DOHH2 (cell line): ENCODE data around the gene TRMT2A.
A peak's percentile ranks its signal among the peaks of the same experiment; 100 is the strongest.

ENCODE experiments used
- H3F3A ChIP-seq: fragments of 200-600 bp; sonication (generic), shearing (Covaris generic); 2 replicates; pipeline ENCODE4 v1.6.0; 2016; ENCODE audit warnings: antibody characterized with exemption, mild to moderate bottlenecking; ENCODE audit not compliant: control insufficient read depth, insufficient read depth
- H3K27ac ChIP-seq: fragments of 200-600 bp; sonication (generic); 2 replicates; pipeline ENCODE4 v1.5.1; 2014; ENCODE audit warnings: low read depth, mild to moderate bottlenecking, low read length, moderate library complexity
- H3K27me3 ChIP-seq: fragments of 200-600 bp; sonication (generic); 2 replicates; pipeline ENCODE4 v1.6.1; 2014; ENCODE audit warnings: mild to moderate bottlenecking, low read length, mixed read lengths; ENCODE audit not compliant: control insufficient read depth
- H3K36me3 ChIP-seq: fragments of 200-600 bp; sonication (generic); 2 replicates; pipeline ENCODE4 v1.6.1; 2014; ENCODE audit warnings: mild to moderate bottlenecking, low read length, moderate library complexity, mixed read lengths; ENCODE audit not compliant: control insufficient read depth
- H3K4me1 ChIP-seq: fragments of 200-600 bp; sonication (generic); 2 replicates; pipeline ENCODE4 v1.6.1; 2014; ENCODE audit warnings: mild to moderate bottlenecking, low read length, mixed read lengths; ENCODE audit not compliant: control insufficient read depth
- H3K4me2 ChIP-seq: fragments of 200-600 bp; sonication (generic); 2 replicates; pipeline ENCODE4 v1.6.0; 2014; ENCODE audit warnings: mild to moderate bottlenecking, low read length, moderate library complexity
- H3K4me3 ChIP-seq: fragments of 200-600 bp; sonication (generic); 2 replicates; pipeline ENCODE4 v1.5.1; 2014; ENCODE audit warnings: mild to moderate bottlenecking, low read length, mixed read lengths
- H3K79me2 ChIP-seq: fragments of 200-600 bp; sonication (generic); 2 replicates; pipeline ENCODE4 v1.6.1; 2014; ENCODE audit warnings: mild to moderate bottlenecking, low read length, mixed read lengths; ENCODE audit not compliant: control insufficient read depth
- H3K9me2 ChIP-seq: fragments of 200-600 bp; sonication (generic); replicated peaks from 2 replicates; pipeline ENCODE4 v1.6.1; 2014; ENCODE audit warnings: mild to moderate bottlenecking, low read length, mixed read lengths; ENCODE audit not compliant: control insufficient read depth
- H3K9me3 ChIP-seq: fragments of 200-600 bp; sonication (generic); 2 replicates; pipeline ENCODE4 v1.6.1; 2014; ENCODE audit warnings: antibody characterized with exemption, low read length, mixed read lengths; ENCODE audit not compliant: control insufficient read depth, insufficient read depth
- H4K20me1 ChIP-seq: fragments of 200-600 bp; sonication (generic); 2 replicates; pipeline ENCODE4 v1.6.0; 2014; ENCODE audit warnings: low read depth, mild to moderate bottlenecking, antibody characterized with exemption, low read length, moderate library complexity; ENCODE audit not compliant: control insufficient read depth, insufficient read depth
- EZH2phosphoT487 ChIP-seq: fragments of 200-600 bp; sonication (generic); IDR thresholded peaks from 2 replicates; pipeline ENCODE4 v1.6.1; 2017; ENCODE audit warnings: borderline replicate concordance, mild to moderate bottlenecking, antibody characterized with exemption, low read length, moderate library complexity, mixed read lengths
- TF ChIP-seq, protein P1 (sequence below): fragments of 200-600 bp; sonication (generic); IDR thresholded peaks from one replicate; pipeline ENCODE4 v1.5.1; 2014; ENCODE audit warnings: antibody characterized with exemption, mild to moderate bottlenecking, low read depth, low read length; ENCODE audit not compliant: poor library complexity, severe bottlenecking

TRMT2A gene

DNA sequence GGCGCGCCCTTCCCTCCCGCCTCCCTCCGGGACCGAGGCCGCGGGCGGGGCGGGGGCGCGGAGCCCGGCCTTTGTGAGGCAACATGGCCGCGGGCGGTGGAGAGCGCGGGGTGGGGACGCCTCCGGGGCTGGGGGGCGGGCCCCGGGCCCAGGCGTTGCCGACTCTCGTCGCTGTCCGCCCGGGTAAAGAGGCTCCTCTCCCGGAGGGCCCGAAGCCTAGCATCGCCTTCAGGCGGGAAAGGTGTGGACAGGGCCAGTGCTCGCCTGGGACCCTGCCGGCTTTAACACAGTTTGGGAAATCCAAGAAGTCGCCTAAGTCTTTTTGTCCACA is 36.6 kb downstream of the TRMT2A start:
- no peaks in the 10 kb centered on the region for H3K27me3 ChIP-seq
- peaks cover 38% of the 10 kb centered on the region for H3K4me1 ChIP-seq

DNA sequence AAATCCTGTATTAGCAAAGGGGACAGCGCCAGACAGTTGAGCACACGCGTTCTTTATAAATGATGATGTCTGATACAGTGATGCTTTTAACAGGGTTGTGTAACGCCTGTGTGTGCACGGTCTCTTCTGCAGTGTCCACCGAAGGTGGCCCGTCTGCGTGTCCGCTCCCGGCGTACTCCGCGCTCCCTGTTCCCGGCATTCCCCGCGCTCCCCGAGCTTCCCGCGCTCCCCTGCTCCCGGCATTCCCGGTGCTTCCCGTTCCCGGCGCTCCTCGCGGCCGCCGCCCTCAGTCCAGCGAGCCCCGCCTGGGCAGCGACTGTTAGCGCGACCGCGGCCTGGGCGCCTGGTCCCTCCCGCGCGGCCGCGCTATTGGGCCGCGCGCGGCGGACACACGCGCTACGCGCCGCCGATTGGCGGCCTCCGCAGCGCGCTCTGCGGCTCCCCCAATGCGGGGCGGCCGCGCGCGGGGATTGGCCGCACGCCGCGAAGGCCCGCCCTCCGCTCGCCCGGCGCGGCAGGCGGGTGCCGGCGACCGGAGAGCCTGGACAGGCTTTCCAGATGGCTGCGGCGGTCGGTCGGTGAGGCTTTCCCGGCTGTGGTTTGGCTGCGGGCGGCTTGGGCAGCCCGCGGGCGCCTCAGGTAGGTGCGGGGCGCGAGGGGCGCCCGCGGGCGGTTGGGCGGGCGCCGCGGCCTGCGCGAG is 37.1 kb downstream of the TRMT2A start, which contains the start of gene DGCR8:
DGCR8 (plus strand) TSS at position 497 of the 700 bp plus-strand sequence. CDS start 5,723 bp downstream, outside the sequence.
- no peaks in the 10 kb centered on the region for H3K9me2 ChIP-seq
- H3K27me3 ChIP-seq = no peaks in the 10 kb centered on the region
- H3K79me2 ChIP-seq = peaks cover 51% of the 10 kb centered on the region
- peaks cover 35% of the 10 kb centered on the region for H3K4me1 ChIP-seq
- no peaks in the 10 kb centered on the region for H3K9me3 ChIP-seq
- H3K4me2 ChIP-seq = peak within 1 kb of the TSS; percentile 91
- peaks cover 30% of the 10 kb centered on the region for H3K36me3 ChIP-seq
- TF ChIP-seq, protein P1, sequence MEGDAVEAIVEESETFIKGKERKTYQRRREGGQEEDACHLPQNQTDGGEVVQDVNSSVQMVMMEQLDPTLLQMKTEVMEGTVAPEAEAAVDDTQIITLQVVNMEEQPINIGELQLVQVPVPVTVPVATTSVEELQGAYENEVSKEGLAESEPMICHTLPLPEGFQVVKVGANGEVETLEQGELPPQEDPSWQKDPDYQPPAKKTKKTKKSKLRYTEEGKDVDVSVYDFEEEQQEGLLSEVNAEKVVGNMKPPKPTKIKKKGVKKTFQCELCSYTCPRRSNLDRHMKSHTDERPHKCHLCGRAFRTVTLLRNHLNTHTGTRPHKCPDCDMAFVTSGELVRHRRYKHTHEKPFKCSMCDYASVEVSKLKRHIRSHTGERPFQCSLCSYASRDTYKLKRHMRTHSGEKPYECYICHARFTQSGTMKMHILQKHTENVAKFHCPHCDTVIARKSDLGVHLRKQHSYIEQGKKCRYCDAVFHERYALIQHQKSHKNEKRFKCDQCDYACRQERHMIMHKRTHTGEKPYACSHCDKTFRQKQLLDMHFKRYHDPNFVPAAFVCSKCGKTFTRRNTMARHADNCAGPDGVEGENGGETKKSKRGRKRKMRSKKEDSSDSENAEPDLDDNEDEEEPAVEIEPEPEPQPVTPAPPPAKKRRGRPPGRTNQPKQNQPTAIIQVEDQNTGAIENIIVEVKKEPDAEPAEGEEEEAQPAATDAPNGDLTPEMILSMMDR = no peak
- H3K27ac ChIP-seq = peak within 1 kb of the TSS; percentile 52
- H3K4me3 ChIP-seq = peak within 1 kb of the TSS; percentile 97
- peaks cover 22% of the 10 kb centered on the region; the same call in 1 of the 2 replicates for H4K20me1 ChIP-seq
- H3F3A ChIP-seq = peaks cover 5% of the 10 kb centered on the region; the same call in 1 of the 2 replicates

More for the DNA sequence above, 36.6 kb downstream of the TRMT2A start:
- H3K4me3 ChIP-seq = peak overlapping the region; percentile 97
- peak overlapping the region; percentile 52 for H3K27ac ChIP-seq
- peaks cover 5% of the 10 kb centered on the region; the same call in 1 of the 2 replicates for H3F3A ChIP-seq
- no peaks in the 10 kb centered on the region for H3K9me2 ChIP-seq
- H3K4me2 ChIP-seq = peak overlapping the region; percentile 91
- TF ChIP-seq, protein P1 = no peak
- TF ChIP-seq EZH2phosphoT487 = no peak
- peaks cover 56% of the 10 kb centered on the region for H3K79me2 ChIP-seq
- H3K9me3 ChIP-seq = no peaks in the 10 kb centered on the region
- H3K36me3 ChIP-seq = peaks cover 36% of the 10 kb centered on the region
- H4K20me1 ChIP-seq = peaks cover 22% of the 10 kb centered on the region; the same call in 1 of the 2 replicates

DNA sequence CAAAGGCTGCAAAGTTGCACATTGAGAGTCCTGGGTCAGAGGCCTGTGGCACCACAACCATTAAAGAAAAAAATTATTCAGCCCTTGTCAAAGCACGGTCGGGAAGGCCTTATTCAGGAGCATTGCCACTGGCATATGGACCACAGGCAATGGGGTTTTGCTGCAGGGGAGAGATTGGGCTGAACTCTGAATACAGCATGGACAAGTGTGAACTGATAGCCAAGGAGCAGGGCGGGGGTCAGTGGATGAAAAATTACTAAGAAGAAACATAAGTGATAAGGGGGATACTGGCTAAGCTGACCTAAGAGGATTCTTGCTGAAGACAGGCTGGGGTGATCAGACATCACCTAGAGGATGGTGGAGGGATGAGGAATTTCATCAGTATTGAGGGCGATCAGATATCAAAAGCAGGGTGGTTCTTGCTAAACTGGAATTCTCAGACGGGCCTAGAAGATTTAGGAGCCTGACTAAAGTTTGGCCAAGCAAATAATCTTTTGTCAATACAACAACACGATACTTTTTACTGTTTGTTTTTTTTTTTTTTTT is 40.3 kb downstream of the TRMT2A start:
- Histone ChIP-seq H3K9me3 (no peaks in the 10 kb centered on the region), H4K20me1 (peaks cover 5% of the 10 kb centered on the region; the same call in 1 of the 2 replicates)

More for the DNA sequence above, 40.3 kb downstream of the TRMT2A start:
- Histone ChIP-seq H3K9me2 (no peaks in the 10 kb centered on the region), H3K4me2 (no peak overlapping the region), H3K27me3 (no peaks in the 10 kb centered on the region), H3K4me3 (no peak overlapping the region), H3K36me3 (peaks cover 13% of the 10 kb centered on the region), H3K4me1 (peaks cover 9% of the 10 kb centered on the region), H3K27ac (no peak overlapping the region), H3K79me2 (peaks cover 19% of the 10 kb centered on the region), H3F3A (peaks cover 5% of the 10 kb centered on the region; the same call in 1 of the 2 replicates)
- TF ChIP-seq, protein P1 = no peak
- TF ChIP-seq EZH2phosphoT487 = no peak
